H1 (cell line): Measurements from ENCODE around the gene PRDM5. TPM values are rescaled to one million over a fixed set of nuclear protein-coding genes. Genes with fewer than 3 reads are reported as not detected.

ENCODE experiments used
- CTCF ChIA-PET: fragments of 300-600 bp; sonication (Branson Sonifier 250); formaldehyde crosslinking; loops from one replicate; lab custom pipeline; 2021; ENCODE audit not compliant: partially characterized antibody; lab: Charles Lee
- POLR2A ChIA-PET: fragments of 300-600 bp; sonication (Branson Sonifier 250); formaldehyde crosslinking; loops from one replicate; lab custom pipeline; 2021; ENCODE audit warnings: inconsistent platforms; ENCODE audit not compliant: partially characterized antibody; lab: Charles Lee
- DNase-seq, 2 experiments: peaks; one replicate each; pipeline versions ENCODE4 v3.0.0 to v3.0.0-alpha.2; 2010 to 2022; ENCODE audit warnings: low spot score in 2 of 2, low read depth in 1 of 2, mixed read lengths in 1 of 2
- FAIRE-seq: peaks from 2 replicates; lab custom pipeline; 2011; peaks lifted over from hg19 to GRCh38; lab: Jason Lieb, UNC
- H2AFZ ChIP-seq: 2 replicates; pipeline ENCODE4 v1.8.1; 2012; ENCODE audit warnings: low read length, inconsistent platforms
- H2AK5ac ChIP-seq: 2 replicates; pipeline ENCODE4 v1.6.1; 2013; ENCODE audit warnings: low read depth, low read length
- H2BK120ac ChIP-seq: replicated peaks from 2 replicates; pipeline ENCODE3; 2013; ENCODE audit warnings: low read depth, low read length, inconsistent platforms
- H2BK12ac ChIP-seq: 2 replicates; pipeline ENCODE4 v1.6.1; 2013; ENCODE audit warnings: low read depth, low read length
- H2BK15ac ChIP-seq: 2 replicates; pipeline ENCODE4 v1.6.1; 2013; ENCODE audit warnings: low read length
- H2BK20ac ChIP-seq: 2 replicates; pipeline ENCODE4 v1.6.1; 2013; ENCODE audit warnings: low read length
- H2BK5ac ChIP-seq: 2 replicates; pipeline ENCODE4 v1.6.1; 2013; ENCODE audit warnings: low read depth, low read length
- H3K14ac ChIP-seq: 2 replicates; pipeline ENCODE4 v1.6.1; 2013; ENCODE audit warnings: inconsistent platforms; ENCODE audit not compliant: insufficient read length
- H3K18ac ChIP-seq: 2 replicates; pipeline ENCODE4 v1.6.1; 2013; ENCODE audit warnings: low read length; ENCODE audit errors: extremely low read depth
- H3K23ac ChIP-seq: 2 replicates; pipeline ENCODE4 v1.6.1; 2013; ENCODE audit warnings: inconsistent platforms; ENCODE audit not compliant: insufficient read length
- H3K23me2 ChIP-seq: 2 replicates; pipeline ENCODE4 v1.6.1; 2013; ENCODE audit warnings: low read depth, low read length
- H3K27ac ChIP-seq: 2 replicates; pipeline ENCODE4 v1.6.1; 2011; ENCODE audit warnings: low read depth, low read length, inconsistent platforms
- H3K27me3 ChIP-seq, 4 experiments: replicated peaks in 1 of 4; 1 replicate in 1 of 4; 2 replicates in 3 of 4; pipeline versions ENCODE4 v1.6.1 to v1.8.1; 2011 to 2013; ENCODE audit warnings: low read length in 3 of 4, mild to moderate bottlenecking in 3 of 4, inconsistent platforms in 2 of 4, mixed read lengths in 2 of 4, moderate library complexity in 1 of 4; ENCODE audit not compliant: control insufficient read depth in 3 of 4, insufficient read depth in 3 of 4; ENCODE audit errors: extremely low read depth in 1 of 4
- H3K36me3 ChIP-seq, 4 experiments: 2 replicates each; pipeline versions ENCODE4 v1.6.1 to v1.8.1; 2011 to 2013; ENCODE audit warnings: mild to moderate bottlenecking in 4 of 4, low read length in 3 of 4, moderate library complexity in 2 of 4, control low read depth in 1 of 4, inconsistent platforms in 1 of 4; ENCODE audit not compliant: insufficient read depth in 4 of 4, control insufficient read depth in 2 of 4
- H3K4ac ChIP-seq: replicated peaks from 2 replicates; pipeline ENCODE3; 2013; ENCODE audit warnings: low read length, low read depth, mixed read lengths, inconsistent platforms; ENCODE audit not compliant: insufficient read length
- H3K4me1 ChIP-seq, 4 experiments: replicated peaks in 1 of 4; 1 replicate in 1 of 4; 2 replicates in 3 of 4; pipeline versions ENCODE4 v1.6.1 to v1.8.1; 2011 to 2013; ENCODE audit warnings: low read length in 3 of 4, inconsistent platforms in 2 of 4, mixed read lengths in 1 of 4; ENCODE audit not compliant: insufficient read depth in 4 of 4, control insufficient read depth in 3 of 4
- H3K4me2 ChIP-seq, 2 experiments: 2 replicates each; pipeline versions ENCODE4 v1.6.1 to v1.8.1; 2011 to 2013; ENCODE audit warnings: low read depth in 2 of 2, low read length in 2 of 2, control low read depth in 1 of 2, inconsistent platforms in 1 of 2, mild to moderate bottlenecking in 1 of 2; ENCODE audit not compliant: insufficient read depth in 1 of 2
- H3K4me3 ChIP-seq, 4 experiments: fragments of 200-600, 300-600 bp in 1 of 4; sonication (generic), shearing (Covaris generic), sonication (Bioruptor Twin) in 1 of 4; 2 replicates each; pipeline versions ENCODE4 v1.5.1 to v1.8.1; 2011 to 2016; ENCODE audit warnings: low read length in 4 of 4, low read depth in 3 of 4, control low read depth in 2 of 4, inconsistent platforms in 2 of 4, mild to moderate bottlenecking in 2 of 4, mixed read lengths in 1 of 4, moderate library complexity in 1 of 4; ENCODE audit not compliant: insufficient read depth in 2 of 4; ENCODE audit errors: extremely low read depth in 1 of 4
- H3K56ac ChIP-seq: replicated peaks from 2 replicates; pipeline ENCODE3; 2013; ENCODE audit warnings: low read depth, mild to moderate bottlenecking, mixed read lengths, low read length, inconsistent platforms; ENCODE audit not compliant: insufficient read length
- H3K79me1 ChIP-seq: 2 replicates; pipeline ENCODE4 v1.6.1; 2013; ENCODE audit warnings: low read depth, low read length, control low read depth
- H3K79me2 ChIP-seq, 2 experiments: 2 replicates each; pipeline versions ENCODE4 v1.6.1 to v1.8.1; 2012 to 2013; ENCODE audit warnings: low read length in 2 of 2, mild to moderate bottlenecking in 2 of 2, inconsistent platforms in 1 of 2; ENCODE audit not compliant: insufficient read depth in 2 of 2, control insufficient read depth in 1 of 2
- H3K9ac ChIP-seq, 4 experiments: replicated peaks in 1 of 4; 1 replicate in 1 of 4; 2 replicates in 3 of 4; pipeline versions ENCODE4 v1.6.1 to v1.8.1; 2011 to 2013; ENCODE audit warnings: low read depth in 3 of 4, low read length in 3 of 4, control low read depth in 2 of 4, mild to moderate bottlenecking in 2 of 4, moderate library complexity in 2 of 4, inconsistent platforms in 1 of 4; ENCODE audit errors: extremely low read depth in 1 of 4
- H3K9me3 ChIP-seq, 2 experiments: 2 replicates each; pipeline versions ENCODE4 v1.6.1 to v1.8.1; 2012 to 2013; ENCODE audit warnings: mild to moderate bottlenecking in 2 of 2, moderate library complexity in 2 of 2, control low read depth in 1 of 2, inconsistent platforms in 1 of 2, low read depth in 1 of 2, low read length in 1 of 2, mixed read lengths in 1 of 2; ENCODE audit not compliant: insufficient read depth in 2 of 2
- H4K20me1 ChIP-seq, 2 experiments: replicated peaks in 1 of 2; 2 replicates each; pipeline versions ENCODE3 to v1.8.1; 2011 to 2013; ENCODE audit warnings: inconsistent platforms in 2 of 2, low read length in 2 of 2, mild to moderate bottlenecking in 1 of 2; ENCODE audit not compliant: insufficient read depth in 2 of 2, control insufficient read depth in 1 of 2
- H4K5ac ChIP-seq: 2 replicates; pipeline ENCODE4 v1.6.1; 2013; ENCODE audit warnings: low read length, low read depth, mixed read lengths, inconsistent platforms; ENCODE audit not compliant: insufficient read length
- H4K8ac ChIP-seq: 2 replicates; pipeline ENCODE4 v1.8.0; 2013; ENCODE audit warnings: mild to moderate bottlenecking, moderate library complexity, low read length, inconsistent platforms; ENCODE audit not compliant: insufficient read depth; ENCODE audit errors: extremely low read depth
- H4K91ac ChIP-seq: replicated peaks from 2 replicates; pipeline ENCODE3; 2013; ENCODE audit warnings: low read length, mixed read lengths, inconsistent platforms; ENCODE audit not compliant: insufficient read length
- BCL11A ChIP-seq, 2 experiments: IDR thresholded peaks; one replicate each; pipeline ENCODE4 v1.6.1; 2011; ENCODE audit warnings: low read depth in 2 of 2, low read length in 2 of 2, mild to moderate bottlenecking in 2 of 2
- KDM1A ChIP-seq: fragments of 200-600, 300-600 bp; sonication (generic); IDR thresholded peaks from 2 replicates; pipeline ENCODE4 v1.7.1; 2016; ENCODE audit warnings: mild to moderate bottlenecking, low read length, borderline replicate concordance
- KDM5A ChIP-seq: fragments of 200-600 bp; IDR thresholded peaks from 2 replicates; pipeline ENCODE4 v1.7.1; 2012; ENCODE audit warnings: mild to moderate bottlenecking, low read length, inconsistent platforms, mixed read lengths
- NANOG ChIP-seq: IDR thresholded peaks from 2 replicates; pipeline ENCODE4 v1.6.1; 2011; ENCODE audit warnings: low read length, low read depth, mild to moderate bottlenecking, inconsistent platforms; ENCODE audit not compliant: insufficient read depth, poor library complexity, severe bottlenecking
- POU5F1 ChIP-seq: IDR thresholded peaks from 2 replicates; pipeline ENCODE4 v1.6.1; 2011; ENCODE audit warnings: low read depth, mild to moderate bottlenecking, low read length, moderate library complexity
- USF2 ChIP-seq: IDR thresholded peaks from 2 replicates; pipeline ENCODE4 v1.6.1; 2011; ENCODE audit warnings: low read length, improper control_type of control experiment
- YY1 ChIP-seq: IDR thresholded peaks from 2 replicates; pipeline ENCODE4 v1.6.1; 2011; ENCODE audit warnings: low read depth, mild to moderate bottlenecking, low read length
- ZNF274 ChIP-seq: IDR thresholded peaks from 2 replicates; pipeline ENCODE4 v1.7.0; 2012; ENCODE audit warnings: low read length, borderline replicate concordance; ENCODE audit errors: extremely low read depth
- WGBS, 2 experiments: shearing (Covaris generic) in 1 of 2; methylation state at CpG; one replicate each; pipeline versions ENCODE4 v1.1.6 to v1.1.7; 2013 to 2015; ENCODE audit warnings: low lambda C conversion rate in 2 of 2, mixed read lengths in 2 of 2, inconsistent platforms in 1 of 2, low coverage in 1 of 2, missing lambda C conversion rate in 1 of 2; ENCODE audit not compliant: insufficient replicate concordance in 2 of 2, insufficient coverage in 1 of 2, insufficient read length in 1 of 2; ENCODE audit errors: extremely low coverage in 1 of 2, missing lambda C conversion rate in 1 of 2; 5-methylcytosine and 5-hydroxymethylcytosine counted together
- polyA plus RNA-seq, 7 experiments: library from polyadenylated mRNA; depleted of rRNA in 3 of 7; stranded (reverse) in 5 of 7; unstranded in 2 of 7; fragments of >200 nt in 5 of 7; fragments of 200-250 nt in 2 of 7; gene quantifications; 1 replicate in 5 of 7; 2 replicates in 1 of 7; 4 replicates in 1 of 7; pipeline versions ENCODE4 v1.2.1 to v1.2.3, GENCODE V29; 2011 to 2013; ENCODE audit warnings: missing spikeins in 2 of 7, mixed read lengths in 2 of 7
- total RNA-seq: library from RNA; stranded (reverse); fragmentation: NEBNext Ultra II Directional; extraction: Animal tissue kit (Norgen Biotek cat#: 25700); gene quantifications from 2 replicates; pipeline ENCODE4 v1.2.1, GENCODE V29; 2021

The PRDM5 gene
- total and polyA plus RNA-seq, 2 of the 8 experiments (the other 6 are each of a cell fraction or from before 2014, with no cell fraction given), result 8.2 to 23.4 TPM

- no peak overlapping the region for H3K27ac ChIP-seq
- DNase-seq, result no peak
- no peak overlapping the region for H3K56ac ChIP-seq
- no peak overlapping the region for H2BK20ac ChIP-seq
- WGBS, 2 experiments, result 87% methylated on average over 7 of the region's 7 CpGs; no CpG with 5 or more reads in 1 of the 2 experiments
- no peak overlapping the region for H4K5ac ChIP-seq
- H3K4ac ChIP-seq, result no peak overlapping the region
- H2AK5ac ChIP-seq, result no peak overlapping the region
- H3K18ac ChIP-seq, result no peak overlapping the region
- no peaks in the 10 kb centered on the region; the same call in 1 of the 2 replicates for H3K79me1 ChIP-seq
- H3K14ac ChIP-seq, result no peak overlapping the region
- TF ChIP-seq ZNF274 (no peak), KDM5A (no peak), BCL11A (IDR thresholded peaks at IDR 0.05; ENCODE audit: low read depth in 2 of 2, low read length in 2 of 2) (no peak), USF2 (no peak), NANOG (no peak), YY1 (no peak), POU5F1 (no peak), KDM1A (no peak)
- H4K20me1 ChIP-seq, result no peaks in the 10 kb centered on the region
- H2BK12ac ChIP-seq, result no peak overlapping the region
- no peaks in the 10 kb centered on the region for H3K9me3 ChIP-seq
- H3K4me2 ChIP-seq, result no peak overlapping the region
- H2AFZ ChIP-seq, result no peak overlapping the region
- ChIA-PET CTCF (interaction anchor here (1.2 to 1.6 kb wide), 2 partner anchors 9 to 18 kb away, joined by 5 to 9 read pairs; no protein-coding TSS in a partner anchor), POLR2A (no interaction called here)
- H3K79me2 ChIP-seq, result peaks cover 0 to 4% of the 10 kb centered on the region in 2 experiments; a peak in 2 of 4 replicates
- no peak overlapping the region for H3K4me3 ChIP-seq
- FAIRE-seq, result no peak
- H3K36me3 ChIP-seq, result no peaks in the 10 kb centered on the region; a peak in 1 of 8 replicates
- no peak overlapping the region for H3K9ac ChIP-seq
- no peak overlapping the region for H2BK15ac ChIP-seq
- no peaks in the 10 kb centered on the region for H3K27me3 ChIP-seq
- H2BK5ac ChIP-seq, result no peak overlapping the region
- peaks cover 0 to 1% (median under 1%) of the 10 kb centered on the region in 4 experiments; a peak in 2 of 7 replicates for H3K4me1 ChIP-seq
- no peak overlapping the region for H3K23ac ChIP-seq
- no peak overlapping the region for H4K8ac ChIP-seq
- H2BK120ac ChIP-seq, result no peak overlapping the region
- no peak overlapping the region for H4K91ac ChIP-seq
- no peaks in the 10 kb centered on the region for H3K23me2 ChIP-seq
Measured at GRCh38 chr4:120853161-120853935, 69.2 kb downstream of the PRDM5 start.
